ENCODE measurements around the gene LGALS3.

The LGALS3 gene

DNA sequence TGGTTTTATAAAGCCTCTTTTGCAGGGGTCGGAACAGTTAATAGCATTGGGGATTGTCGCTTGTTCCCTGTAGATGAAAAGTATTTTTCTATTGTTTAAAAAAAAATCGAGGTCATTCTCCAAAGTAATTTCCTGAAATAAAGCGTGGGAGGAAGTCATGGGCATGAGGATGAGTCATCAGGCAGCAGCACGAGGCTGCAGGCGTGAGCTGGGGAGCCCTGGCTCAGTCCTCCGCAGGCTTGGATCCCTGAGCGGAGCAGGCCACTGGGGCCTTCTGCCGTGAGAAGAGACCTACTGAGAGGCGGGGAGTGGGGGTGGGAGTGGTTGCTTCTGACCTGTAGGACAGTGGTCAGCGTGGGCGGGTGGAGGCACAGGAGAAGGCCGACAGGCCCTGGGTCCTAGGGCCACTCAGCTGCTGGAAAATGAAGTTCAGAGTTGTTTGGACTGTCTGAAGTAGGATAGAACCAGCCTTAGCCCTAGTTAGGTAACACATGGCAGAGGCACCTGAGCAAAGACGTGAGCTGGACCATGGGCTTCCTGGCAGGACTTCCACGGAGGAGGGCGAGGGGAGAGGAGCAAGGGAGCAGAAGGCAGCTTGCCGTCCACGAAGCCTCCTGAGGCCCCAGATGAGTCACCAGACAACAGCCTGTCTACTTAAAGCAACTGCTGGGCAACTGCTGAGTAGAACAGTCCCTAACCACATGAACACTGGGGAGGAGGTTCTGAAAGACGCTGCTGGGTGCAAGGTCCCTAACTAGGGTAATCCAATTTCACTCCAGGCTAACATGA, 21.1 kb upstream of the LGALS3 start:
- Histone ChIP-seq H3K9me3 (ENCODE audit: low read depth, low read length) (no peaks in the 10 kb centered on the region), H3K9ac (ENCODE audit: insufficient read length) (peak overlapping the region; percentile 33), H3K27ac (peak overlapping the region; percentile 77), H3K4me3 (no peak overlapping the region), H3K36me3 (ENCODE audit: insufficient read depth, low read length) (no peaks in the 10 kb centered on the region)
- no peak for TF ChIP-seq FOXP2 (optimal IDR thresholded peaks at IDR 0.05; ENCODE audit: control extremely low read depth, extremely low read length, insufficient read depth)
- no peak for TF ChIP-seq POLR2AphosphoS5 (IDR thresholded peaks at IDR 0.05; ENCODE audit: borderline replicate concordance, low read depth, low read length)
- no peak for TF ChIP-seq EZH2 (IDR thresholded peaks at IDR 0.05)
- DNase-seq (ENCODE audit: low read depth, low spot score) = no peak

DNA sequence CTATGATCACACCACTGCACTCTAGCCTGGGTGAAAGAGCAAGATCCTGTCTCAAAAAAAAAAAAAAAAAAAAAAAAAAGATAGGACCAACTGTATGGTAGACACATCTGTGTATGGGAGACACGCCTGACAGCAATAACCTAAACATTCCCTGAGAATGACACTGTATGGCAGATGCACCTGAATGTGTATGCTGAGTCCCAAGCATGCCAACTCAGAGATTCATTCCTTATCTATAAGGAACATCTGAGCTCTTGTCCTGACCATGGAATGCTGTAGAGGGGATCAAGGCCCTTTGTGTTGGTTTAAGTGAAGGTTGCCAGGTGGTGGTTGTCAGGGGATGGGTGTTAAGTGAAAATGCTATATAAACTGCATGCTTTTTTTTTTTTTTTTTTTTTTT, 19.2 kb upstream of the LGALS3 start:
- Histone ChIP-seq H3K9me3 (ENCODE audit: low read depth, low read length) (no peaks in the 10 kb centered on the region), H3K36me3 (ENCODE audit: insufficient read depth, low read length) (no peaks in the 10 kb centered on the region), H3K9ac (ENCODE audit: insufficient read length) (no peak overlapping the region), H3K4me3 (no peak overlapping the region), H3K27ac (no peak overlapping the region)
- DNase-seq (ENCODE audit: low read depth, low spot score) = no peak
- TF ChIP-seq FOXP2 (optimal IDR thresholded peaks at IDR 0.05; ENCODE audit: control extremely low read depth, extremely low read length, insufficient read depth) (no peak), POLR2AphosphoS5 (IDR thresholded peaks at IDR 0.05; ENCODE audit: borderline replicate concordance, low read depth, low read length) (no peak), EZH2 (IDR thresholded peaks at IDR 0.05) (no peak)

DNA sequence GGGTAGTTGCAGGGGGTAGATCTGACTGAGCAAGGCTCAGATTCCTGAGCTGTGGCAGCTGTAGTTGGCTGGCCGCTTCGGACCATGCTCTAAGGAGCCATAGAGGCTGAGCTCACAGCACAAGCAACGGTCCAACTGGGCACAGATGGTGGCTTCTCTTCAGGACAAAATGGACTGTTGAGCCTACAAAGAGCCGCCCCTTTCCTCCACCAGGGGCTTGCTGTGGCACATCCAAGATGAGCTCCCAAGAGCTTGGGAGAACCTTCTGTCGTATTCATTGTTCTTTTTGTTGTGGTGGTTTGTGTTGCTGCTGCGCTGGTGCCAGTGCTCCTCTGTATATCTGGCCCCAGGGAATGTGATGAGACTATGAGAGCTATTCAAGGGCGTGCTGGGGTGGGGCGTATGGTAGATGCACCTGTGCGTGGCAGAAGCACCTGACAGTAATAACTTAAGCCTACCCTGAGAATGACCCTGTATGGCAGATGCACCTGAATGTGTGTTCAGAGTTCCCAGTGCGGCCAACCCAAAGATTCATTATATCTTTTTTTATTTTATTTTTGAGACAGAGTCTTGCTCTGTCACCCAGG, 17.8 kb upstream of the LGALS3 start:
- no peak overlapping the region for H3K9ac ChIP-seq (ENCODE audit: insufficient read length)
- H3K4me3 ChIP-seq = no peak overlapping the region
- no peak overlapping the region for H3K27ac ChIP-seq
- TF ChIP-seq POLR2AphosphoS5 (IDR thresholded peaks at IDR 0.05; ENCODE audit: borderline replicate concordance, low read depth, low read length) = no peak
- no peak for TF ChIP-seq EZH2 (IDR thresholded peaks at IDR 0.05)
- TF ChIP-seq FOXP2 (optimal IDR thresholded peaks at IDR 0.05; ENCODE audit: control extremely low read depth, extremely low read length, insufficient read depth) = no peak
- H3K36me3 ChIP-seq (ENCODE audit: insufficient read depth, low read length) = no peaks in the 10 kb centered on the region
- DNase-seq (ENCODE audit: low read depth, low spot score) = no peak
- no peaks in the 10 kb centered on the region for H3K9me3 ChIP-seq (ENCODE audit: low read depth, low read length)

DNA sequence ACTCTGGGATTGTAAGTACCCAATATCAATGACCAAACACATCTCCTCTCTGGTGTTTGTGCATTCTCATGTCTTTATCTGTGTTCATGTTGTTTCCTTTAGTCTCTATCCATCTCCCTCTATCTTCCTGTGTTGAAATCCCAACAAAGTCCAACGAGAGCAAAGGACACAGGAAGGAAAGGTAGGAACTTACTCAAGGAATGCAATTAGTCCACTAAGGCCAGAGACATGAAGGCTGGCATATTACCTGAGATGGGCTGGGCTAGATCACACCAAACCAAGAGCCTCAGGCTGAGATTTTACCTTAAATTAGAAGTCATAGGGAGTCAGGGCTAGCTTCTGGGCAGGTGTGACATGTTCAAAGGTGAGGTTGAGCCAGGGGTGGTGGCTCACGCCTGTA, 14.3 kb upstream of the LGALS3 start:
- DNase-seq (ENCODE audit: low read depth, low spot score) = no peak
- Histone ChIP-seq H3K9me3 (ENCODE audit: low read depth, low read length) (no peaks in the 10 kb centered on the region), H3K4me3 (no peak overlapping the region), H3K36me3 (ENCODE audit: insufficient read depth, low read length) (no peaks in the 10 kb centered on the region), H3K9ac (ENCODE audit: insufficient read length) (no peak overlapping the region), H3K27ac (no peak overlapping the region)
- TF ChIP-seq FOXP2 (optimal IDR thresholded peaks at IDR 0.05; ENCODE audit: control extremely low read depth, extremely low read length, insufficient read depth) (no peak), EZH2 (IDR thresholded peaks at IDR 0.05) (no peak), POLR2AphosphoS5 (IDR thresholded peaks at IDR 0.05; ENCODE audit: borderline replicate concordance, low read depth, low read length) (no peak)

DNA sequence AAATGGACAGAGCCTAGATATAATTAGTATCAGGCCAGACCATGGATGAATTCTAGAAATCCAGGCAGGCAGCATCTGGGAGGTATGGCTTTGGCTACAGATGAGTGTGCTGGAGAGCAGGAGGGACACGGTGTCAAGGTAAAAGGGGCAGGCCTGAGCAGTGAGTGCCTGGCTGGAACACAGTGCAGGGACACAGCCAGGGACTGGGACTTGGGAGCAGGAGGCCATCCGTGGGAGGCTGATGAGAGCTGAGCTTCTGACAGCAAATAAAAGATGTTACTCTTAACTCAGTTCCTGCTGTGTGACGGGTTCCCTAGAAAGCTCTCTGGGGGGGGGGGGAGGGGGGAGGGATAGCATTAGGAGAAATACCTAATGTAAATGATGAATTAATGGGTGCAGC, 13.6 kb upstream of the LGALS3 start:
- no peak overlapping the region for H3K27ac ChIP-seq
- no peak for DNase-seq (ENCODE audit: low read depth, low spot score)
- no peak overlapping the region for H3K9ac ChIP-seq (ENCODE audit: insufficient read length)
- no peaks in the 10 kb centered on the region for H3K9me3 ChIP-seq (ENCODE audit: low read depth, low read length)
- no peak overlapping the region for H3K4me3 ChIP-seq
- TF ChIP-seq FOXP2 (optimal IDR thresholded peaks at IDR 0.05; ENCODE audit: control extremely low read depth, extremely low read length, insufficient read depth) (no peak), EZH2 (IDR thresholded peaks at IDR 0.05) (no peak), POLR2AphosphoS5 (IDR thresholded peaks at IDR 0.05; ENCODE audit: borderline replicate concordance, low read depth, low read length) (no peak)
- H3K36me3 ChIP-seq (ENCODE audit: insufficient read depth, low read length) = no peaks in the 10 kb centered on the region

DNA sequence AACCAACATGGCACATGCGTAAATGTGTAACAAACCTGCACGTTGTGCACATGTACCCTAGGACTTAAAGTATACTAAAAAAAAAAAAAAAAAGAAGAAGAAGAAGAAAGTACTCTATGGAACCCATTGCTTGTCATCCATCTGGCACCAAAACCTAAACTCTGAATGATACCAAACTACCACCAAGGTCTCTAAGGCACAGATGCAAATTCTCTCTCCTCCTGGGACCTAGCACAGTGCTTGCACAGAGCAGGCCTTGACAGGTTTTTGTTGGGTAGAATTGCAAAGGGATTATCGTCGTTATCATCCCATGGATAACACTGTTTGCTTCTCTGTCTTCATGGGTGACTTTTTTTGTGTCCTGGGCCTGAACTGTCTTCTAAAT, 13.2 kb upstream of the LGALS3 start:
- no peaks in the 10 kb centered on the region for H3K9me3 ChIP-seq (ENCODE audit: low read depth, low read length)
- H3K4me3 ChIP-seq = no peak overlapping the region
- H3K27ac ChIP-seq = no peak overlapping the region
- no peaks in the 10 kb centered on the region for H3K36me3 ChIP-seq (ENCODE audit: insufficient read depth, low read length)
- H3K9ac ChIP-seq (ENCODE audit: insufficient read length) = no peak overlapping the region
- no peak for TF ChIP-seq EZH2 (IDR thresholded peaks at IDR 0.05)
- TF ChIP-seq FOXP2 (optimal IDR thresholded peaks at IDR 0.05; ENCODE audit: control extremely low read depth, extremely low read length, insufficient read depth) = no peak
- no peak for TF ChIP-seq POLR2AphosphoS5 (IDR thresholded peaks at IDR 0.05; ENCODE audit: borderline replicate concordance, low read depth, low read length)
- DNase-seq (ENCODE audit: low read depth, low spot score) = no peak

DNA sequence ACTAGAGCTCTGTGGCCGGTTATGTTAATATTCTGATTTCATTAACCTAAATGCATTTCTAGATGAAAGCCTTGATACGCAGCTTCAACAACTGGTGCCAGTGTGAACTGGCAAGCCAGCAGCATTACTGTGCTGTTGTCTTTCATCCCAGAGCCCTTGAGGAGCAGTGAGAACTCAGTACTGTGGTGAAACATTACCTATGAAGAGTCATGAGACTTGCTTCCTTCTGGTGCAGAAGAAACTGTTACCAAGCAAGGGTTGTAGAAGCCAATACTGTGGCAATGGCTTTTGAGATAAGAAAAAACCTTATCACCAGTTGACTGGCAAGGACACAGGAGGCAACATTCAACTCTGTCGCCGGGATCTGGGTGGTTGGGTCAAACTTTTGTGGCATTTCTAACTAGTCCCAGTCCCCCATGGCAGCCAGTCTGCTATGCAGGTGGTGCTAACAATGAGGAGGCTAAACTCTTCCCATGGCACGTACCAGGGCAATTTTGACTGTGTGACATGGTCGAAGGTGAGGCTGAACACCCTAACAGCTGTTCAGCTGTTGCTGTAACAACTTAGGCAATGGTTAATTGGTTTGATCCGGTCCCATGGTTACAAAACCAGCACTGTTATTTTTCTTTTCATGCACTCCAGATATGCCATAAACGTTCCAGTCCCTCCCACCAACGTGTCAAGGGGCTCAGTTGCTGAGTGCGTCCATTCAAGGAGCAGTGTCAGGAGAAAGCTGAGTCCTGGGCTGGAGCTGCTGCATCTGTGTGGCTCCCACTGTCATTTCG, 12.6 kb upstream of the LGALS3 start:
- DNase-seq (ENCODE audit: low read depth, low spot score) = no peak
- no peak overlapping the region for H3K9ac ChIP-seq (ENCODE audit: insufficient read length)

DNA sequence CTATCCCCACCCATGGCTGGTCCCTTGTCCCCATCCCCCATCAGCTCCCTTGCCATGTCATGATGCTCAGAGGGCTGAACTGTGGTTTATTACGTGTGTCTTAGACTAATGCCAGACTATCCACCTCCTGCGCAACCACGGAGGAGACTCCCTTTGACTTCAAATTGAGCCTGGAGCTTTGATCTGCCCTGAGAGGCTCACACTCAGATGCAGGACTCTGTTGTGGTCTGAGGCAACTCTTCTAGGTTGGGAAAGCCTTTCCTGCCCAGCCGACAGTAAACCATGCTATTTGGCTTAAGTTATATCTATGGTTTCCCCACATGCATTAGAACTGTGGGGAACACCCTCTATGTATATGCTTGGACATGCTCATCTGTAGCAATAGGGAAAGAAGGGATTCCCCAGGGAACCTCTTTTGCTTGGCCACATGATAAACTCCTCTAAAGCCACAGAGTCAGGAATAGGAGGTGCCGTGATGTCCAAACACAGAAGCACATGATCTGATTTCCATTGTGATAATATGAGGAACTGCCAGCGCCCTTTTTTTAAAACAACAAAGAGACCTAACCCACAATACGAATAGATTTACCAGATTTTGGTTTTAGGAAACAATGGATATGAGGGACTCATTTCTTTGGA, 11.1 kb upstream of the LGALS3 start:
- H3K4me3 ChIP-seq = no peak overlapping the region
- no peak for DNase-seq (ENCODE audit: low read depth, low spot score)
- no peak overlapping the region for H3K27ac ChIP-seq
- no peak overlapping the region for H3K9ac ChIP-seq (ENCODE audit: insufficient read length)
- no peak for TF ChIP-seq EZH2 (IDR thresholded peaks at IDR 0.05)
- no peak for TF ChIP-seq POLR2AphosphoS5 (IDR thresholded peaks at IDR 0.05; ENCODE audit: borderline replicate concordance, low read depth, low read length)
- TF ChIP-seq FOXP2 (optimal IDR thresholded peaks at IDR 0.05; ENCODE audit: control extremely low read depth, extremely low read length, insufficient read depth) = no peak
- H3K36me3 ChIP-seq (ENCODE audit: insufficient read depth, low read length) = no peaks in the 10 kb centered on the region
- H3K9me3 ChIP-seq (ENCODE audit: low read depth, low read length) = no peaks in the 10 kb centered on the region

More for the DNA sequence above, 12.6 kb upstream of the LGALS3 start:
- no peak for TF ChIP-seq FOXP2 (optimal IDR thresholded peaks at IDR 0.05; ENCODE audit: control extremely low read depth, extremely low read length, insufficient read depth)
- no peak for TF ChIP-seq POLR2AphosphoS5 (IDR thresholded peaks at IDR 0.05; ENCODE audit: borderline replicate concordance, low read depth, low read length)
- TF ChIP-seq EZH2 (IDR thresholded peaks at IDR 0.05) = no peak
- H3K9me3 ChIP-seq (ENCODE audit: low read depth, low read length) = no peaks in the 10 kb centered on the region
- no peaks in the 10 kb centered on the region for H3K36me3 ChIP-seq (ENCODE audit: insufficient read depth, low read length)
- H3K4me3 ChIP-seq = no peak overlapping the region
- H3K27ac ChIP-seq = no peak overlapping the region

Data from SK-N-MC (cell line).